HG03097 (cell line): ENCODE measurements around the gene LCN2.
A peak's percentile ranks its signal among the peaks of the same experiment; 100 is the strongest.

Experiments
- ATAC-seq: cut with Tn5 transposase; IDR thresholded peaks from one replicate; pipeline ENCODE4 v1.9.1; 2021; ENCODE audit not compliant: unreplicated experiment, low FRiP score

LCN2 gene

DNA sequence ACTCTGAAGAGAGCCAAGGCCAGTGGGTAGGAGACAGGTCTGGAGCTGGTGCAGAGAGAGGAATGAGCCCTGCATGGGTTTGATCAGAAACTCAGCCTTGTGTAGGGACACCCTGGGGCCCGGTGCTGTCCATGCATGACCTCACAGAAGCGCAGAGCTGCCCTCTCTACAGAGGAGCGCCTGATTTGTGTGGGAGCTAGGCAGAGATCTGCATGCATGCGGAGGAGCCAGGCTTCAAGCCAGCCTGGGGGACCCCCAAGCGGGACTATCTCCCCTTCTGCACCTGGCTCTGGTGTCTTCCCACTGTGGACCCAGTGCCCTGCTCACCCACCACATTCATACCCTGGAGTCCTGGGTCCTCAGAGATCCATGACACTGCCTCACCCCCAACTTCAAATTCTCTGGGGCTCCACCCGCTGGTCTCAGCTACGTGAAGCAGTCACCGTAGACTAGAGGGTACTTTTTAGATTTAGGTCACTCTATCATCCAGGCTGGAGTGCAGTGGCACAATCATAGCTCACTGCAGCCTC is 2.6 kb upstream of the LCN2 start:
- no peak for ATAC-seq

DNA sequence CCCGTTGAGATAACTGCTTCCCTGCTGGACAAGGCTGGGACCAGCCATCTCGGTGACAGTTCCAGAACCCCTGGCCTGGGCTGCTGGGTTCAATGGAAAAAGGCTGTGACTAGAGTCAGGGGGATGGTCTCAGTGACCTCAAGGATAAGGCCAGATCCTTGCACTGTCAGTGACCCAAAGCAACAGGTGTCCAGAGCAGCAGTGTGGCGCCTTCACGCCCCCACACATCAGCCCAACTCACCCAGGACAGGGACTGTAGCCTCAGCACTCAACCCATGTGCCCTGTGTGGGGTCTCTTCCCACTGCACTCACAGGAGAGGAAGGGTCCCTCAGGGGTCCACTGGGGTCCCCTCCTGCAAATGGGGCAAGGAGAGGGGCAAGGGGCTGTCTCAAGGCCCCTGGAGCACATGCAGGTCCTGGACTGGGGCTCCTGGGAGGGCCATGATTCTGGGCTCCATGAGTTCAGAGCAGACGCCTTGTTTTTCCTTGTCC is 698 bp upstream of the LCN2 start:
- no peak for ATAC-seq

DNA sequence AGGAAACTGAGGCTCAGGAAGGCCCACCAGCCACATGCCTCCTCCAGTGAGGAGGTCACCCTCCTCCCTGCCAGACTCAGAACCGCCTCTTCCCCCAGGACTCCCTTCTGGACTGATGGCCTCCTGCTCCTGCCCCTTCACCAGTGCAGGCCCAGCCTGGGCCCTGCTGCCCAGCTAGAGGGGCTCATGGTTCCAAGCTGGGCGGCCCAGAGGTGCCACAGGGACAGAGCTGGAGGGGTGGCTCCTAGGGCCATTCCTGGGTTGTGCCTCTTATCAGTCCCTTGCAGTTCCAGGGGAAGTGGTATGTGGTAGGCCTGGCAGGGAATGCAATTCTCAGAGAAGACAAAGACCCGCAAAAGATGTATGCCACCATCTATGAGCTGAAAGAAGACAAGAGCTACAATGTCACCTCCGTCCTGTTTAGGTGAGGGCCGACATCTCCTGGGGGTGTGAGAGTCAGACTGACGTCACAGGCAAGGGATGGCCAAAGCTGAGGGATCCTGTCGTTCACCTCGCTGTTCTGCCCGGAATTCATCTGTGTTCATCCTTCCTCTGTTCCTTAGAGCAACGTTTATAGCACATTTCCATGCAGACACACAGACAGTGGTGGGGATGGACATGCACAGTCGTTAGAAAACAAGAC is 819 bp downstream of the LCN2 start:
- ATAC-seq: no peak

DNA sequence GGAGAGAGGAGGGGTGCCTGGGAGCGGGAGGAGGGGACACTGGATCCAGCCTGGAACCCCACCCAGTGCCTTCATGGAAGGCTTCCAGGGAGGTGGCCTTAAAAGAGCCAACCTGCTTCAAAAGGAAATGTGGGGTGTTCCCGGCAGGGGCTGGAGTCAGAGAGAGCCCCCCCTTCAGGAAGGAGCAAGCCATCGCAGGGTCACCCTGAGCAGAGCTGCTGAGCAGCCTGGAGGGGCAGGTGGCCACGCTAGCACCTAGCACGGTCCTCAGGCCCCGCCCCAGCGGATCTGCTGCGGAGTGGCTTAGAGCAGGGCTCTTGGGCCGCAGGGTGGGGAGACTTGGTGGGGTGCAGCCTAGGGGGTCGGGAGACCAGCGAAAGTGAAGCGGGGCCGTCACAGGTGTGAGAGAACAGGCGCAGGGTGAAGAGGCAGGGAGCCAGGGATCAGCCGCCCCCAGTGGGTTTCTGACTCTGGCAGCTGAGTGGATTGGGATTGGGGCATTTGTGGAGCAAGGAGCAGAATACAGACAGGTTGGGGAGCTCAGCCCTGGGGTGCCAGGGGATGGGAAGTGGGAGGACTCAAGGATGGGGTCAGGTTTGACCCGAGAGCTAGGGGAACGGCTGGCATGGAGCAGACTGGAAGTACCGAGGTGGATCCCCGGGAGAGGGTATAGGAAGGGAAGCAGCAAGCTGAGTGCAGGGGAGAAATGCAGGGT is 1.5 kb downstream of the LCN2 start:
- no peak for ATAC-seq

DNA sequence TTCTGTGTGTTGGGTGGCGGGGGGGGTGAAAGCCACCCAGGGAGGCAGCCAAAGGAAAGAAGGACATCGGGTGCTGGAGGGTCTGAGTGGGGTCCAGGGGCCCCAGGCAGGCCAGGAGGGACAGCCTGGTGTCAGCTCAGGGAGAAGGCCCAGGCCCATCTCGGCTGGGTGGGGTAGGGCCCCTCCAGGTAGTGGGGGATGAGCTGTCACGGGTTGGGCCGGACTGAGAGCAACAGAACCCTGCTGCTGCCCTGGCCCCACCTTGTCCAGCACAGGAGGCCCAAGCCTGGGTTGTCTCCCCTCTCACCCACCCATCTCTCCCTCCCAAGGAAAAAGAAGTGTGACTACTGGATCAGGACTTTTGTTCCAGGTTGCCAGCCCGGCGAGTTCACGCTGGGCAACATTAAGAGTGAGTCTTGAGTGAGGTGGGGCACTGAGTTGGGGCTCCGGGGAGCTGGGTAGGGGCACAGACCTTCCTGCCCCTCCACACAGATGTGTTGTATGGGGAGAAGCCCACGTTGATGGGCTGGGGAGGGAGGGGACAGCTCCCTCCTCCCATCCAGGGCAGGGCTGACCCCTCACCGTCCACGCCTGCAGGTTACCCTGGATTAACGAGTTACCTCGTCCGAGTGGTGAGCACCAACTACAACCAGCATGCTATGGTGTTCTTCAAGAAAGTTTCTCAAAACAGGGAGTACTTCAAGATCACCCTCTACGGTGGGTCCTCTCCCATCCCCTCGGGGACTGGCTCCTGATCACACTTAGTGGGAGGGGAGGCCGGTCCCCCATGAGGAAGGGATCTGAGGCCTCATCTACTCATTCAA is 2.3 kb downstream of the LCN2 start:
- ATAC-seq: no peak

DNA sequence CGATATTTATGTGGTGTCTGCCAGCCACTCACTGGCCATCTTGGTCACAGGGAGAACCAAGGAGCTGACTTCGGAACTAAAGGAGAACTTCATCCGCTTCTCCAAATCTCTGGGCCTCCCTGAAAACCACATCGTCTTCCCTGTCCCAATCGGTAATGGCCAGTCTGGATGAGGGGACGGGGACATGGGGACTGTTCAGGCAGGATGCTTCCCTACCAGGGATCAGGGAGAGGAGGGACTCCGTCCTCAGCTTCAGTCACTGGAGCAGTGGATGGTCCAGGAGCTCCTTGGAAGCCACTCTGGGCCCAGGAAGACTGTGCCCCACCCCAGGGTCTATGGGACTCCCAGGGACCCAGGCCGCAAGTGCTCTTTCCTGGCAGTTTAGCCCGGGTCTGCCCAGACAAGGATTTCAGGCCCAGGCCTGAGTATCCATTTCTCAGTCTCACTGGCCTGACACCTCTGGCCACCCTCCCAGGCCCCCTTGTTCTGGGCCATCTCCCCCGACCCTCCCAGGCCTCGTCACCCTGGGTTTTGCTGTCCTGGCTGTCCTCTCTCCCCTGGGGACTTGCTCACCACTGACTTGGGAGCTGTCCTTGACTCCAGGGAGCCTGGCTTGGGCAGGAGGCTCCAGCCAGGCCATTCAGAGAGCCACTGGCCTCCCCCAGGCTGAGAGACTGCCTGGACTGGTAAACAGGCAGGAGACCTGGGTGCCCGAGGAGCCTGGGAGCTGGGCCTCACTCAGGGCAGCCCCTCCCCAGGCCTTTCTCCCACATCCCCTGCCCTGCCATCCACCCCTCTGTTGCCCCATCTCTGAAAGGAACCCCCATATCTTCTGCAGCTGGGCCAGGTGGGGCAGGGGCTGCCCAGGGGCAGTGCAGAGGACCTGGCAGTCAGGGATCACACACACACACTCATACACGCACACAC is 3.1 kb downstream of the LCN2 start:
- no peak for ATAC-seq

DNA sequence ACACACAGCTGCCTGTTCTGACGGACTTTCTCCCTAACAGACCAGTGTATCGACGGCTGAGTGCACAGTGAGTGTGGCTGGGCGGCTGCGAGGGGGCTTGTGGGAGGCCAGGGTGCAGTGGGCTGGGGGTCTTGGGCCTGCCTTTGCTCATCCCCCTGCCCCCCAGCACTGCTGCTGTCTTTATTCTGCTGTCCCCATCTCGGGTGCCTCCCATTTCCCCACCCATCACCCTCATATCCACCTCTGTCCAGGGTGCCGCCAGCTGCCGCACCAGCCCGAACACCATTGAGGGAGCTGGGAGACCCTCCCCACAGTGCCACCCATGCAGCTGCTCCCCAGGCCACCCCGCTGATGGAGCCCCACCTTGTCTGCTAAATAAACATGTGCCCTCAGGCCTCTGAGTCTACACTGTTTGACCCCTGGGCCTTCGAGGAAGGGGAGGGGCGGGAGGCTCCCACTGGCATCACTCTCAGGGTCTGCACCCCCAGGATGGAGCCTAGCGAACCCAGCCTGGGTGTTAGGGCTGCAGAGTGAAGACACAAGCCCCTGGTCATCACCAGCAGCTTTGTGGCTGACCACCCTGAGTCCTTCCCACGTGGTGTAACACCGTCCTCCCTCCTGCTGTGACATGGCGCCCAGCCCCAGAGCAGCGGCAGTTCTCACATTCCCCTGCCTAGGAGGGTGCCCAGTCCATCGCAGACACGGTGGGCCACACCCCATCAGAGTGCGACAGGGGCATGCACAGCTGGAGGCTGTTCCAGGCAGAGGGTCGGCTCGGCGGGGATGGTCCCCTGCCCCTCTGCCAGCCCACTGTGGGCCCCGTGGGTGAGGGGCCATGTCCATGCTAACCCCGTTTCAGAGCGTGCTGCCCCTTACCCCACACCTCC is 4.0 kb downstream of the LCN2 start:
- no peak for ATAC-seq

DNA sequence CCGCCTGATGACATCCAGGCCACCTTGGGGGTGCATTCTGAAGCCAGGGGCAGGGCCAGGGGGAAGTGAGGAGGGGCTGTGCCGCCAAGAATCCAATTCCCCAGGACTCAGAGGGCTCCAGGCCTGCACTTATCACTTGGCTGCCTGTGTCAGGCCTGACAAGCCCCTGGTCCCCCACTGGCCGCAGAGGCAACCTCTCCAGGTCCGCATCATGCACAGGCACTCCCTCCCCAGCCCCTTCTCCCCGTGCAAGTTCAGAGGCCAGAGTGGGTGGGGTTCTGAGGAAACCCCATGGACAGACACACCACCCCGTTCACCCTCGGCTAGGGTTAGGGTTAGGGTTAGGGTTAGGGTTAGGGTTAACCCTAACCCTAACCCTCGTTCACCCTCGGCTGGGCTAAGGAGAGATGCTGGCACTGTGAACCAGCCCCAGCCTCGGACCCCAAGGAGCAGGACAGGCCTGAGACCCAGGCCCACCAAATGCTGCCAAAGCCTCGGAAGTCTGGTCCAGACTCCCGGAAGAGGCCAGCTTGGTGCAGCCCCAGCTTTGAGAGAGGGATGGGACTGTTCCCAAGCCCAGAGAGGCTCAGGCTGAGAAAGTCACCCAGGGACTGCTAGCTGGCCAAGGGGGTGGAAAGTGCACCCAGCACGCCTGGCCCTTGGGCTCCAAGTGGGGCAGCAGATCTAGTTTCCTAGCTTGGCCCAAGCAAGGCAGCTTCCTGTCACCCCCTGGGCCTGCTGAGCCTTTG is 4.9 kb downstream of the LCN2 start:
- ATAC-seq: no peak

DNA sequence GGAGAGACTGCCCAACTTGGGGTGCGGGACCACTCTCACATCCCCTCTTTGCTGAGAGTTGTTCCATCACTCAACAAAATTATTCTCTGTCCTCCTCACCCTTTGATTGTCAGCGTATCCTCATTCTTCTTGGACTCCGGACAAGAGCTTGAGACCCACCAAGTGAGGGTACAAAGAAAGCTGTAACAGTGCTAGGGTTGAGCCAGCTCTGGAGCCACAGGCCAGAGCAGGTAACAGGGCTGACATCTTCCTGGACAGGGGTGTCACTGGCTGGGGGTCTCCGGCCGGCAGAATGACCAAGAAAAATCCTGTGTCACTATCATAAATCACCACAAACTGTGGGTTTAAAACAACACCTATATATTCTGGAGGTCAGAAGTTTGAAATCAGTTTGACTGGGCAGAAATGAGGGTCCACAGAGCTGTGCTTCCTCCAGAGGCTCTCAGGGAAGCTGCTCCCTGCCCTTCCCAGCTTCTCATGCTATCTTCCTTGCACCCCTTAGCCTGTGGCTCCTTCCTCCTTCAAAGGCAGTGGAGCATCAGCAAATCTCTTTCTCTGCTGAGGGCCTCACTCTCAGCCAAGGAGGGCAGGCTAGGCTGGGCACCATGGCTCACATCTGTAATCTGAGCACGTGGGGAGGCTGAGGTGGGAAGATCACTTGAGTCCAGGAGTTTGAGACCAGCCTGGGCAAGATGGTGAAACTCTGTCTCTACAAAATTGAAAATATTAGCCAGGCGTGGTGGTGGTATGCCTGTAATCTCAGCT is 6.7 kb downstream of the LCN2 start:
- no peak for ATAC-seq

DNA sequence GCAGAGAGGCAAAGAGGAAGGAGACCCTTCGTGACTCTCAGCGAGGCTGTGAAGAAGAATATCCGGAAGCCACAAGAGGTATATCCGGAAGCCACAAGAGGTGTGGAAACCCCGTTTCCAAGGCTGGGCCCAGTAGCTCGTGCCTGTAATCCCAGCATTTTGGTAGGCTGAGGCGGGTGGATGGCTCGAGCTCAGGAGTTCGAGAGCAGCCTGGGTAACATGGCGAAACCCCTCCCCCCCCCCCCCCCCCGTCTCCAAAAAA is 10.2 kb downstream of the LCN2 start:
- ATAC-seq: no peak

DNA sequence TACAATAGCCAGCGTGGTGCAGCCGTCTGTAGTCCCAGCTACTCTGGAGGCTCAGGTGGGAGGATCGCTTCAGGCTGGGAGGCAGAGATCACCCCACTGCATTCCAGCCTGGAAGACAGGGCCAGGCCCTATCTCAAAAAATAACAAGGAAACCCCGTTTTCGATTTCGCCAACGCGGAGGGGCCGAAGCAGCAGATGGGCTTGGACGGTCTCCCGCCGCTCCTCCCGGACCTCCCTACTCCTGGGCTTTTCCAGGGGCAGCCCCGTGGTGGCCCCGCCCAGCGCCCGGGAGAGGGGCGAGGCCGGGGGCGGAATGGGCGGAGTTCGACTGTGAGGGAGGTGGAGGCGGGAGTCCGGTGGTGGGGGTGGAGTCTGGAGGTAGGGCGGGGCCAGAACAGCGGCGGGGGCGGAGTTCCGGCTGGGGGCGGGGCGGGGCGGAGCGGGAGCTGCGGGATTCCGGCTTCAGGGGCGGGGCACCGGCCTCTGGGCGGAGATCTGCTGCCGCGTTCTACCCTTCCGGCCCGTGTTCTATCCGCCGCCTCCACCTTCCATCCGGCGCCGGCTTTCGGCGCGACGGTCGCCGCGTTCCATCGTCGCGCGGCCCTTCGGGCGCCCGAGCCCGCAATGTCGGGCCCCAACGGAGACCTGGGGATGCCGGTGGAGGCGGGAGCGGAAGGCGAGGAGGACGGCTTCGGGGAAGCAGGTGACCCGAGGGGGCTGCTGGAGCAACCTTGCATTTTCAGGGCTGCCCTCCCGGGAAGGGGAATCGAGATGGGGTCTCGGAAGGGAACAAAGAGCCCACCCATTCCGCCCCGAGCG is 10.7 kb downstream of the LCN2 start, which contains the start of gene BBLN:
TSS of gene BBLN (plus strand) at position 482 of the 819 bp plus-strand sequence. CDS start at position 625, 143 bp downstream.
- ATAC-seq: peak; percentile 66

DNA sequence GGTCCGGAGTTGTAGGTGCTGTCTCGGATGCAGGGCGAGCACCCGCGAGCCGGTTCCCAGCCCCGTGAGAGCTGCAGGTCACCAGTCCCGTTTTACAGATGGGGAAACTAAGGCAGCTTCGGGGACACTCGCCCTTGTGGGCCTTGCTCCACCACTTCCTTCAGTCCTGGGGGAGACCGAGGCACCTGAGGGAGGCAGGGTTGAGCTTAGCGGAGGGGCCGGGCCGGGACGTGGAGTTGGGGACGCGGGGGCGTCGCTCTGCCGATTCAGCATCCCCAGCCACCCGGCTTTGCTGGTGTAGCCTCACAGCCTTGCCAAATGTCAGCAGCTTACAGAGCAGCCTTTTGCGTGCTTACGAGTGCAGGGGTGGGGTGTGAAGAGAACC is 11.3 kb downstream of the LCN2 start:
- ATAC-seq: no peak

DNA sequence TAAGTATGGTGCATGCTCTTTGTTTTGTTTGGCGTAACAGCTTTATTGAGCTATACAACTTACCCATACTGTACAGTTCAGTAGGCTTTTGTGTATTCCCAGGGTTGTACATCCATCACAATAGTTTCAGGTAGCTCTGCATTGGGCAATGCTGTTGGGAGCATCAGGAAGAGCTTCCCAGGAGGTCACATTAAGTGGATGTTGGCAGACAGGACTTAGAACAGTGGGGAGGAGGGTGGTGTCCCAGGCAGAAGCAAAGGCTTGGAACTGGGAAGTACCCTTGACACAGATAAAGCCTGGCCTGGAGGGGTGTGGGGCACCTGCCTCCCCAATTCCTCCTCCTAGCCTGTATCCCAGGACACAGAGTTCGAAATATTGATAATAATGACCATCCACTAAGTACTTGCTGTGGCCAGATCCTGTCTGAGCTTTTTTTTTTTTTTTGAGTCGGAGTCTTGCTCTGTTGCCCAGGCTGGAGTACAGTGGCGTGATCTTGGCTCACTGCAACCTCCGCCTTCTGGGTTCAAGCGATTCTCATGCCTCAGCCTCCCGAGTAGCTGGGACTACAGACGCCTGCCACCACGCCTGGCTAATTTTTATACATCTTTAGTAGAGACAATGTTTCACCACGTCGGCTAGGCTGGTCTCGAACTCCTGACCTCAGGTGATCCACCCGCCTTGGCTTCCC is 12.1 kb downstream of the LCN2 start:
- ATAC-seq: no peak

DNA sequence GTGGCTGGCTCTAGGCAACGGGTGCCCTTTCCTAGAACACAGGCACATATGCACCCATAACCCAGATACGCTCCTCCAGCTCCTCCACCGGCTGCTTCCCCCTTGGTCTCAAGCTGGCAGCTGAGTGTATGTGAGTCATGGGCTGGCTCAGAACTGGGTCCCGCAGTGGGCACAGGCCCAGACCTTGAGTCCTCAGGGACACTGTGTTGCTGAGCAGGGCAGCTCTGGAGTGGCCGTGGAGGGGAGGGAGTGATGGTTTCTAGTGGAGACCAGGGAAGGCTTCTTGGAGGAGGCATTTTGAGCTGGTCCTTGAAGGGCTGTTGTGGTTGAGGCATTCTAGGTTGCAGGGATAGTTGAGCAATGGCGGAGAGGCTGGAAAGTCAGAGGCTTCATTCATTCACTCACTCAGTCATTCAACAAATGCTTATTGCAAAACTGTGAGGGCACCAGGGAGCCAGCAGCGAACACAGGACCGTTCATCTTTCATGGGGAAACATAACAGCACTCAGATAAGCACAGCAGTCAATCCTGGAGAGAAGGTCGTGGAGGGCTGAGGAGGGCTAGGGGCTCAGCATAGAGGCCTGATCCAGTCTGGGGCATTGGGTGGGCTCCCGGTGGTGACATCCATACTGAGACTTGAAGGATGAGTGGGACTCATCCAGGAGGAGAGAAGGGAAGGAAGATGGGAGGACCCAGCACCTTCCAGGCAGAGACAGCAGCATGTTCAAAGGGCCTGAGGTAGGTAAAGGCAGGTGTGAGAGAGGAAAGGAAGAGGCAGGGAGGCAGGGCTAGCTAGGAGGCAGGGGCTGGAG is 13.2 kb downstream of the LCN2 start:
- no peak for ATAC-seq

DNA sequence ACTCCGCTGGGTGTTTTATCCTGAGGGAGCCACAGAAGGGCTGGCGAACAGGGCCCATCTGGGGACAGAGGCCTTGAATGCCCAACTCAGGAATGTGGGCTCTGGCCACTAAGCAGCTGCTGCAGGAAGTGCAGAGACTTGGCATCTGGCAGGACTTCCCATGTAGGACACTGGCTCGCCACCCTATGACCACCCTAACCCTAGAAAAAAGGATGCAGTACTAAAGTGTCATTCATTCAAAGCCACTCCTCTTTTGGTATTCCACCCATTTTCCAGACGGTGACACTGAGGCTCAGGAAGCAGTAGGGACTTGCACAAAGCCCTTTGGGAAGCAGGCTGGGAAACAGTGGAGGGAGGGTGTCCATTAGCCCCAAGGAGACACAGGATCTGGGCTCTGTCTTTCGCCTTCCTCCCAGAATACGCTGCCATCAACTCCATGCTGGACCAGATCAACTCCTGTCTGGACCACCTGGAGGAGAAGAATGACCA is 13.8 kb downstream of the LCN2 start:
- ATAC-seq: no peak
